NCI-H146 treated with DMSO at 0.1 percent for 48 hours (cell line): ENCODE results near the gene CHRNA5.

ENCODE experiments used
- DNase-seq: peaks from one replicate; lab custom pipeline; 2025; ENCODE audit not compliant: unreplicated experiment; lab: John Stamatoyannopoulos, UW

The CHRNA5 gene

DNA sequence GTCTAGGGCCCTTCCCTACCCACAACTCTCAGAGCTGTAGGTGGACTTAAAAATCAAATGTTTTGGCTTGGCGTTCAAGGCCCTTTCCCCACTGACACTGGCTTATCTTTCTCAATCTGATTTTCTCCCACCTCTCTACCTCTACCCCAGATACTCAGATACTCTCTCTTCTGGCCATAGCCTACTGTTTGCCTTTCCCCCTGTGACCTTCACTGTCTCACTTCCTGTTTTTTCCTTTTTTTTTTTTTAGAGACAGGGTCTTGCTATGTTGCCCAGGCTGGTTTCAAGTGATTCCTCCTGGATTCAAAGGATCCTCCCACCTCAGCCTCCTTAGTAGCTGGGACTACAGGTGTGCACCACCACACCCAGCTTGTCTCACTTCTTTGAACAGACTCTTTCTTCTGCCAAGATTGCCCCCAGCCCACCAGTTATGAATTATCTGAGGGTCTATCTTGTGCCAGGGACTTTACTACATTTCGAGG is 71.1 kb downstream of the CHRNA5 start:
- DNase-seq: no peak

DNA sequence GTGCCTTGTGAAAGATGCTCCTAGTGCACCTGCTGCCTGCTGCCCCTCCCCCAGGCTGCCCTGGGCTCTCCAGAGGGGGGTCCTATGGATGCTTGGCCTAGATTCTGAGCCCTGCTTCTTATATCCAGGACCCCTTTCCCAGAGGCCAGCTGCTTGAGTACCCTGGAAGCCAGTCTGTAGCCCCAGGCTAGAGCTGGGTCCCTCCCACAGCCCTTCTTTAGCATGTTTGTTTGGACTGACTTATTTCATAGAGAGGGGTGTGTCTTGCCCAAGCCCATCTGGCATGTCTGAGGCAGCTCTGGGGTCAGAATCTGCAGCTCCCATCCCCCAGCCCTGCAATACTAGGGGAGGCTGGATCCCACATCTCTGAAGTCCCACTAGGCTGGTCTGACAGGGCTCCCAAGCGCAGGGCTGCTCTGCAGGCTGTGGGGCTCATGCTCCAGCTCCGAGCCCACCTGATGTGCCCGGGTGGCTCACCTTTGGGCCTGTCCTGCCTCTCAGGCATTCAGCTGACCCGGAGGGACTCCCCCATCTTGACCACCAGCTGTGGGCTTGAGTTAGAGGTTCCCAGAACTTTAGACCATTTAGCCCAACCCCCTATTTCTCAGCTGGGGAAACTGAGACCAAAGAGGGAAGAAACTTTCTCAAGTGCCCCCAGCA is 72.6 kb downstream of the CHRNA5 start:
- peak; percentile 12 for DNase-seq

DNA sequence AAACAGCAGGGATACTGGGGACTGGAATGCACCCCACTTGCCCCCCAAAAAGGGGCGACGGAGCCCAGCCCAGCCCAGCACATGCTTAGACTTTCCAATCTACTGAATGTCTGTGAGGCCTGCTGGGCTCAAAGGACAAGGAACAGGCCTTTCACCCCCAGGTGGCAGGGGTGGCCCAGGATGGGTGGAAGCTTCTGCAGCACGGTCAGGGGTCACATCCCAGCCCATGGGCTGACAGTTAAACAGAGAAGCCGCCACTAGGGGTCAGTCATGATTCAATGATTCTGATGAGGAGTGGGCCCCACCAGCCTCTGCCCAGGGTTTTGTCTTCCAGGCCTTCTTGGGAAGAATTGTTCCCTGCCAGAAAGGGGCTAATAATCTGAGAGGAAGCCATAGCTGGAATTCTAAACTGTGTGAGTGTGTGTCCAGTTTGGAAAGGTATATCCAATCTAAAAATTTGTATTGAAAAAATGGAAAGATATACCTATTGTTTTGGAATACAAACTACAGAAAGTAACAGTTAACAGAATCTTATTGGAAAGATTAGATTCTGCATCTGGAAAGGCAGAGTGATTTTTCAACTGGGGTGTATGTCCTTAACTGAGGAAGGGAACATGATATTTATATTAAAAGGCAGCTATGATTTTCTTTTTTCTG is 73.5 kb downstream of the CHRNA5 start:
- DNase-seq: peak; percentile 26

DNA sequence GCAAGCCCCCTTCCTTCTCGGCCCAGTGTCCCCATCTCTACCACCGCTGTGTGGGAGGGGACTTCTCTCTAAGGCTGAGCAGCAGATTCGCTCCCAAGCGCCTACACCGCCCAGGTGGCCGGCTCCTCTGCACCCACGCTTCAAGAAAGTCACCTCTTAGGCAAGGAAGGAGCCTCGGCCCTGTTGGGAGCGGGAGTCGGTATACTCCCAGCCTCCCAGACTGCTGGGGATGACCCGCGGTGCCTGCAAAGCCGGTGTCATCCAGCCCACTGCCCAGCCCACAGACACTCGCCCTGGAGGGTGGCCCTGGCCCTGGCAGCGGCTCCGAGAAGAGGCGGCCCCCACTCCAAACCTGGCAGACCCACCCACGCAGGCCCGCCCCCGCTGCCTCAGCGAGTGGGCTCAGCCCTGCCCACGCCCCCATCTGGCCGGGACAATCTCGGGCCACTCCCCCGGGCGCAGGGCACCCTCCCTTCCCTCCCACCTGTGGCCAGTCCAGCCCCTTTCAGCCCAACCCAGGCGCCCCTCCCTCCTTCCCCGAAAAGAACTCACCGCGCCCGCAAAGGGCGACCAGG is 75.3 kb downstream of the CHRNA5 start:
- peak; percentile 26 for DNase-seq

DNA sequence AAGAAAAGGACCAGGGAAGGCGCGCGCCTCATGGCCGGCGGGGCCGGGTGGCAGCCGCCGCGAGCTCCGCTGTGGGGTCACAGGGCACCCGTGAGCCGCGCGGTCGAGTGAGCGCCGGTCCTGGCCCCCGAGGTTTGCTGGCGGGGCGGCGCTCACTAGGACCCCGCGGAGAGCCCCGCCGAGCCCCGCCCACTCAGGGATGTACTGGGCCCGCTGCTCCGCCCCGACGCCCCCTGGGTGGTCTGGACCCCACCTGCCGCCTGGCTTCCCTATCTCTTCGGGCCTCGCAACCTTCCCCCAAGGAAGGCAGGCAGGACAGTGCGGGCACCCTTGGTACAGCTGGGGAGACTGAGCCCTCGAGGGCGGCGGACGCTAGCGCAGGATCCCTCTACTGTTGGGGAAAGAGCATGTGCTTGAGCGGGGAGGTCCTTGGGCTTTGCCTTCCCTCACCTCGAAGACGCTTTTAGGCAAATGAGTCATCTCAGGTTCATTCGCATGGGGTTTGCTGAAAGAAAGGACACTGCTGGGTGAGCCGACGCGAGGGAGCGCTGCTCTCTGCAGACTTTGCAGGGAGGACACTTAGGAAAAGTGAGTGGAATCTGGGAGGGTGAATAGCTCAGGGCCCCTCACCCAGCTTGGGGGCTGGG is 75.9 kb downstream of the CHRNA5 start, which contains the start of gene CHRNB4:
Gene CHRNB4, minus strand, starts transcription at position 109 of the 647 bp plus-strand sequence. Its CDS starts 77 bp downstream, at position 32.
- DNase-seq: peak; percentile 26

DNA sequence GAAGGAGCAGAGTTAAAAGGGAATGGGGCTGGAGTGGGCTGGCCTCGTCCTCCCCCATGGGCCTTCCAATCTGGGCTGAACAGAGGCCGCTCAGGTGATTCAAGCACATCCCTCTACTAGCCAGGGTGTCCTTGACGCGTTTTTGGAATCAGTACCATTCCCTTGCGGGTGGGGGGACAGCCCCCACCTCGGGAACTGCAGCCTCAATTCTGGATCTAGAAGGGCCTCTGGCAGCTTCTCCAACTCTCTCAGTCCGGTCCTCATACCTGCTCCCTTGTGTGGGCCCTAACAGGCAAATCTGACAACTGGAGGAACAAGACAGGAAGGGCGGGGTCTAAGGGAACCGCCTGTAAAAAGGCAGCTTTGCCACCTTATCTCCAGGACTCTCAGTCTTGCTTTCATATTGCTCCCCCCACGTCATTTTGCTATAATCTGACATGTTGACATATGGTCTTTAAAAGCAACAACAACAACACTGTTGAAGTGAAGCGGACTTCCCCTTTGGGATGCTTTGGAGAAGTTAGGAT is 76.5 kb downstream of the CHRNA5 start:
- no peak for DNase-seq

DNA sequence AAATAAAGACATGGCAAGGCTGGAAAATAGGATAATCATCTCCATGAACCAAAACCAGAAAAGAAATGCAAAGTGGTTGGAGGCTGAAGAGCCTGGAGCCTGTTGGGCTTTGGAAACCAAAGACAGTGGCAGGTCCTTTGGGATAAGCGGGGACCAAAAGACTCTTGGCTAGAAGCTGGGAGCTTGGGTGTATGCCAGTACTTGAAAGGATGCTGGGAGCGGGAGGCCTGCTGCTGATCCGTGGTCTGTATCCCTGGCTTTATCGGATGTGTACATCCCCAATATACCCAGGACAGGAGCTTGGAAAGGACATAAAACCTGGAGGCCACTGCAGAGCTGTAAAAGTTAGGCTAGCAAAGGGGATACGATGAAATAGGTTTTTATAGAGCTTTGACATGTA is 77.0 kb downstream of the CHRNA5 start:
- no peak for DNase-seq
